Stimulated activated CD8-positive, alpha-beta memory T cell treated with anti-CD3 and anti-CD28 coated beads, Interleukin-2, amount 100 ng/mL, for 48 hours (primary cell): Measurements from ENCODE around the gene GRIK1.
"Not testable (repeated sequence)": the region's sequence is repeated elsewhere in the genome, so short reads cannot be mapped to it uniquely, and the experiment has no call there.

Experiments
- DNase-seq, 2 donors: peaks; one replicate each; pipeline ENCODE4 v3.0.0-alpha.2; 2020; ENCODE audit warnings: low read depth in 2 of 2

GRIK1 gene

GRCh38 chr21:29610779-29611360, 328.9 kb downstream of the GRIK1 start:
- no peak for DNase-seq

GRCh38 chr21:29606613-29607012, 333.2 kb downstream of the GRIK1 start:
- DNase-seq, result no peak

- not testable (repeated sequence) for DNase-seq
Observed at GRCh38 chr21:29605219-29605618, 334.6 kb downstream of the GRIK1 start.

GRCh38 chr21:29604076-29604475, 335.7 kb downstream of the GRIK1 start:
- no peak for DNase-seq

- no peak for DNase-seq
Observed at GRCh38 chr21:29601047-29601446, 338.7 kb downstream of the GRIK1 start.

GRCh38 chr21:29586696-29587095, 353.1 kb downstream of the GRIK1 start:
- DNase-seq, result no peak

- no peak for DNase-seq
Observed at GRCh38 chr21:29585462-29585861, 354.3 kb downstream of the GRIK1 start.

GRCh38 chr21:29583424-29583924, 356.3 kb downstream of the GRIK1 start:
- DNase-seq, result no peak

GRCh38 chr21:29582855-29583254, 356.9 kb downstream of the GRIK1 start:
- DNase-seq, result no peak

GRCh38 chr21:29581393-29581792, 358.4 kb downstream of the GRIK1 start:
- DNase-seq, result no peak

GRCh38 chr21:29580732-29581285, 359.0 kb downstream of the GRIK1 start:
- DNase-seq, result no peak

GRCh38 chr21:29578306-29578705, 361.5 kb downstream of the GRIK1 start:
- DNase-seq, result no peak

GRCh38 chr21:29571949-29572348, 367.8 kb downstream of the GRIK1 start:
- DNase-seq, result no peak

- no peak for DNase-seq
Observed at GRCh38 chr21:29568020-29568697, 371.6 kb downstream of the GRIK1 start.

- no peak for DNase-seq
Observed at GRCh38 chr21:29557931-29558725, 381.7 kb downstream of the GRIK1 start.

GRCh38 chr21:29557200-29557599, 382.6 kb downstream of the GRIK1 start:
- no peak for DNase-seq

- no peak for DNase-seq
Observed at GRCh38 chr21:29555601-29556000, 384.2 kb downstream of the GRIK1 start.

GRCh38 chr21:29550205-29550604, 389.6 kb downstream of the GRIK1 start:
- no peak for DNase-seq

GRCh38 chr21:29549614-29550013, 390.2 kb downstream of the GRIK1 start:
- no peak for DNase-seq

GRCh38 chr21:29547998-29548397, 391.8 kb downstream of the GRIK1 start:
- no peak for DNase-seq

- DNase-seq, result no peak
Observed at GRCh38 chr21:29546071-29546470, 393.7 kb downstream of the GRIK1 start.

- DNase-seq, result no peak
Observed at GRCh38 chr21:29540289-29540688, 399.5 kb downstream of the GRIK1 start.
